ENCODE results near the gene COL27A1. TPM values are rescaled to one million over a fixed set of nuclear protein-coding genes. Genes with fewer than 3 reads are reported as not detected.

Gene COL27A1
- total RNA-seq, 2 donors from 2014 or later: 18.5 to 57.1 TPM

- Histone ChIP-seq H3K27me3 (replicated peaks; ENCODE audit: insufficient read depth) (no peaks in the 10 kb centered on the region), H3K4me1 (ENCODE audit: control insufficient read depth in 1 of 2, low read depth in 2 of 2) (peaks cover 0 to 64% of the 10 kb centered on the region in 2 donors), H3K4me3 (no peak overlapping the region), H3K27ac (peak overlapping the region; percentile 15 to 62), H3K36me3 (no peaks in the 10 kb centered on the region), H3K9me3 (no peaks in the 10 kb centered on the region)
- TF ChIP-seq CTCF (IDR thresholded peaks at IDR 0.05): no peak
- DNase-seq (ENCODE audit: low spot score): no peak
- ATAC-seq (ENCODE audit: insufficient number of reproducible peaks, low FRiP score, low read depth): no peak
These were observed 72.1 kb downstream of the COL27A1 start for GRCh38 chr9:114227288-114228015.

- Histone ChIP-seq H3K27me3 (replicated peaks; ENCODE audit: insufficient read depth) (no peaks in the 10 kb centered on the region), H3K27ac (peak overlapping the region; percentile 15 to 62), H3K36me3 (no peaks in the 10 kb centered on the region), H3K4me1 (ENCODE audit: control insufficient read depth in 1 of 2, low read depth in 2 of 2) (peaks cover 0 to 69% of the 10 kb centered on the region in 2 donors), H3K9me3 (no peaks in the 10 kb centered on the region), H3K4me3 (no peak overlapping the region)
- TF ChIP-seq CTCF (IDR thresholded peaks at IDR 0.05): no peak
- ATAC-seq (ENCODE audit: insufficient number of reproducible peaks, low FRiP score, low read depth): no peak
- no peak for DNase-seq (ENCODE audit: low spot score)
These were observed 72.9 kb downstream of the COL27A1 start for GRCh38 chr9:114228016-114228808.

GRCh38 chr9:114229295-114229694, 74.0 kb downstream of the COL27A1 start:
- H3K27me3 ChIP-seq (replicated peaks; ENCODE audit: insufficient read depth): no peaks in the 10 kb centered on the region
- no peak for TF ChIP-seq CTCF (IDR thresholded peaks at IDR 0.05)
- H3K9me3 ChIP-seq: no peaks in the 10 kb centered on the region
- H3K36me3 ChIP-seq: no peaks in the 10 kb centered on the region
- peak overlapping the region in 1 of 2 donors; percentile 15 for H3K27ac ChIP-seq
- DNase-seq (ENCODE audit: low spot score): no peak
- ATAC-seq (ENCODE audit: insufficient number of reproducible peaks, low FRiP score, low read depth): no peak
- H3K4me3 ChIP-seq: no peak overlapping the region
- peaks cover 4 to 76% of the 10 kb centered on the region in 2 donors for H3K4me1 ChIP-seq (ENCODE audit: control insufficient read depth in 1 of 2, low read depth in 2 of 2)

GRCh38 chr9:114230068-114230467, 74.7 kb downstream of the COL27A1 start:
- Histone ChIP-seq H3K27ac (no peak overlapping the region), H3K4me3 (no peak overlapping the region), H3K4me1 (ENCODE audit: control insufficient read depth in 1 of 2, low read depth in 2 of 2) (peaks cover 10 to 77% of the 10 kb centered on the region in 2 donors), H3K9me3 (no peaks in the 10 kb centered on the region), H3K27me3 (replicated peaks; ENCODE audit: insufficient read depth) (no peaks in the 10 kb centered on the region), H3K36me3 (no peaks in the 10 kb centered on the region)
- DNase-seq (ENCODE audit: low spot score) (no peak), ATAC-seq (ENCODE audit: insufficient number of reproducible peaks, low FRiP score, low read depth) (no peak)
- no peak for TF ChIP-seq CTCF (IDR thresholded peaks at IDR 0.05)

- no peak for TF ChIP-seq CTCF (IDR thresholded peaks at IDR 0.05)
- no peak for ATAC-seq (ENCODE audit: insufficient number of reproducible peaks, low FRiP score, low read depth)
These were observed 75.9 kb downstream of the COL27A1 start for GRCh38 chr9:114231273-114231672.

More at GRCh38 chr9:114231273-114231672, 75.9 kb downstream of the COL27A1 start:
- no peaks in the 10 kb centered on the region for H3K9me3 ChIP-seq
- no peak for DNase-seq (ENCODE audit: low spot score)
- no peak overlapping the region for H3K27ac ChIP-seq
- no peak overlapping the region for H3K4me3 ChIP-seq
- peaks cover 10 to 77% of the 10 kb centered on the region in 2 donors for H3K4me1 ChIP-seq (ENCODE audit: control insufficient read depth in 1 of 2, low read depth in 2 of 2)
- H3K27me3 ChIP-seq (replicated peaks; ENCODE audit: insufficient read depth): no peaks in the 10 kb centered on the region
- H3K36me3 ChIP-seq: no peaks in the 10 kb centered on the region
